WTC11 (cell line): ENCODE measurements around the gene LCN10. TPM values are rescaled to one million over a fixed set of nuclear protein-coding genes. Genes with fewer than 3 reads are reported as not detected.
A peak's percentile ranks its signal among the peaks of the same experiment; 100 is the strongest.
"Not testable (repeated sequence)": the region's sequence is repeated elsewhere in the genome, so short reads cannot be mapped to it uniquely, and the experiment has no call there.

Experiments used
- ATAC-seq: fragments of 200-7000 bp; cut with Tn5 transposase; 2 replicates; pipeline ENCODE4 v1.10.0; 2021; ENCODE audit warnings: mild to moderate bottlenecking, moderate library complexity
- CTCF ChIA-PET: fragments of 300-600 bp; sonication (Branson Sonifier 250); formaldehyde crosslinking; loops from one replicate; lab custom pipeline; 2021; ENCODE audit warnings: antibody characterized with exemption; lab: Charles Lee
- POLR2A ChIA-PET: fragments of 350-600 bp; sonication (Branson Sonifier 250); formaldehyde crosslinking; loops from one replicate; lab custom pipeline; 2021; ENCODE audit warnings: antibody characterized with exemption; lab: Charles Lee
- DNase-seq: peaks from one replicate; pipeline ENCODE4 v3.0.0; 2021; ENCODE audit warnings: low spot score
- H3K27ac Mint-ChIP-seq: 2 replicates; pipeline ENCODE4 v1.8.0; 2021; ENCODE audit warnings: mixed read lengths
- H3K27me3 Mint-ChIP-seq: 2 replicates; pipeline ENCODE4 v1.8.0; 2021; ENCODE audit warnings: low read depth, mild to moderate bottlenecking, moderate library complexity, mixed read lengths
- H3K36me3 Mint-ChIP-seq: 2 replicates; pipeline ENCODE4 v1.8.0; 2021; ENCODE audit warnings: mixed read lengths
- H3K4me1 Mint-ChIP-seq: 2 replicates; pipeline ENCODE4 v1.8.0; 2022; ENCODE audit warnings: mixed read lengths
- H3K4me3 Mint-ChIP-seq: 2 replicates; pipeline ENCODE4 v1.8.0; 2021; ENCODE audit warnings: mild to moderate bottlenecking, moderate library complexity, mixed read lengths
- H3K9me3 Mint-ChIP-seq: 2 replicates; pipeline ENCODE4 v1.8.0; 2021; ENCODE audit warnings: mixed read lengths
- CREB1 ChIP-seq: sonication (generic); formaldehyde crosslinking; IDR thresholded peaks from 2 replicates; pipeline ENCODE4 v1.8.0; 2023; ENCODE audit warnings: mild to moderate bottlenecking, missing genetic modification reagents
- ETV6 ChIP-seq: sonication (generic); formaldehyde crosslinking; IDR thresholded peaks from 2 replicates; pipeline ENCODE4 v1.8.1; 2022; ENCODE audit warnings: mild to moderate bottlenecking, missing genetic modification reagents
- FOXJ3 ChIP-seq: sonication (generic); formaldehyde crosslinking; IDR thresholded peaks from 2 replicates; pipeline ENCODE4 v1.9.0; 2021; ENCODE audit warnings: missing genetic modification reagents, mild to moderate bottlenecking, borderline replicate concordance
- GABPB1 ChIP-seq: sonication (generic); formaldehyde crosslinking; IDR thresholded peaks from 2 replicates; pipeline ENCODE4 v1.8.1; 2023; ENCODE audit warnings: mild to moderate bottlenecking, missing genetic modification reagents
- GTF2I ChIP-seq: fragments of 250-450 bp; sonication (Bioruptor Pico); conservative IDR thresholded peaks from 2 replicates; pipeline ENCODE4 v1.4.0; 2021; ENCODE audit warnings: mild to moderate bottlenecking
- RELA ChIP-seq: sonication (generic); formaldehyde crosslinking; IDR thresholded peaks from 2 replicates; pipeline ENCODE4 v1.8.1; 2022; ENCODE audit warnings: missing genetic modification reagents, mild to moderate bottlenecking, borderline replicate concordance
- RORB ChIP-seq: fragments of 250-450 bp; sonication (Bioruptor Pico); IDR thresholded peaks from 2 replicates; pipeline ENCODE4 v1.9.0; 2021; ENCODE audit warnings: mild to moderate bottlenecking
- TCF7 ChIP-seq: sonication (generic); formaldehyde crosslinking; IDR thresholded peaks from 2 replicates; pipeline ENCODE4 v1.8.0; 2022; ENCODE audit warnings: mild to moderate bottlenecking, low read depth, missing genetic modification reagents, moderate library complexity
- TEAD4 ChIP-seq: sonication (generic); formaldehyde crosslinking; IDR thresholded peaks from 2 replicates; pipeline ENCODE4 v1.8.0; 2022; ENCODE audit warnings: mild to moderate bottlenecking, missing genetic modification reagents
- ZNF263 ChIP-seq: sonication (generic); formaldehyde crosslinking; IDR thresholded peaks from 2 replicates; pipeline ENCODE4 v1.8.1; 2022; ENCODE audit warnings: low read depth, mild to moderate bottlenecking, moderate library complexity, missing genetic modification reagents
- ZNF416 ChIP-seq: fragments of 250-450 bp; sonication (Bioruptor Pico); IDR thresholded peaks from 2 replicates; pipeline ENCODE4 v1.9.0; 2021; ENCODE audit warnings: mild to moderate bottlenecking, inconsistent platforms
- ZNF423 ChIP-seq: fragments of 250-450 bp; sonication (Bioruptor Pico); IDR thresholded peaks from 2 replicates; pipeline ENCODE4 v2.1.2; 2022; ENCODE audit warnings: mild to moderate bottlenecking, moderate library complexity
- total RNA-seq: library from RNA; stranded (reverse); gene quantifications from 3 replicates; pipeline ENCODE4 v1.2.3, GENCODE V29; 2021
- TF ChIP-seq, protein P1 (sequence below): sonication (generic); formaldehyde crosslinking; IDR thresholded peaks from 2 replicates; pipeline ENCODE4 v1.8.1; 2022; ENCODE audit warnings: mild to moderate bottlenecking, missing genetic modification reagents, moderate library complexity, borderline replicate concordance
- TF ChIP-seq, protein P2 (sequence below): sonication (generic); formaldehyde crosslinking; IDR thresholded peaks from 2 replicates; pipeline ENCODE4 v1.8.0; 2023; ENCODE audit warnings: mild to moderate bottlenecking, missing genetic modification reagents
- TF ChIP-seq, protein P3 (sequence below): sonication (generic); formaldehyde crosslinking; IDR thresholded peaks from 2 replicates; pipeline ENCODE4 v1.8.1; 2023; ENCODE audit warnings: mild to moderate bottlenecking, missing genetic modification reagents, moderate library complexity
- TF ChIP-seq, protein P4 (sequence below): sonication (generic); formaldehyde crosslinking; IDR thresholded peaks from 2 replicates; pipeline ENCODE4 v1.8.1; 2023; ENCODE audit warnings: mild to moderate bottlenecking, missing genetic modification reagents, moderate library complexity
- TF ChIP-seq, protein P5 (sequence below): fragments of 250-450 bp; sonication (Bioruptor Pico); conservative IDR thresholded peaks from 2 replicates; pipeline ENCODE4 v1.9.0; 2021; ENCODE audit warnings: mild to moderate bottlenecking
- TF ChIP-seq, protein P6 (sequence below): fragments of 200-600 bp; IDR thresholded peaks from 2 replicates; pipeline ENCODE4 v1.8.0; 2022; ENCODE audit warnings: antibody characterized with exemption
- TF ChIP-seq, protein P7 (sequence below): fragments of 250-450 bp; sonication (Bioruptor Pico); IDR thresholded peaks from 2 replicates; pipeline ENCODE4 v1.9.0; 2021; ENCODE audit warnings: mild to moderate bottlenecking

Gene LCN10
- total RNA-seq, 1 experiment from 2014 or later, result 2.4 TPM

DNA sequence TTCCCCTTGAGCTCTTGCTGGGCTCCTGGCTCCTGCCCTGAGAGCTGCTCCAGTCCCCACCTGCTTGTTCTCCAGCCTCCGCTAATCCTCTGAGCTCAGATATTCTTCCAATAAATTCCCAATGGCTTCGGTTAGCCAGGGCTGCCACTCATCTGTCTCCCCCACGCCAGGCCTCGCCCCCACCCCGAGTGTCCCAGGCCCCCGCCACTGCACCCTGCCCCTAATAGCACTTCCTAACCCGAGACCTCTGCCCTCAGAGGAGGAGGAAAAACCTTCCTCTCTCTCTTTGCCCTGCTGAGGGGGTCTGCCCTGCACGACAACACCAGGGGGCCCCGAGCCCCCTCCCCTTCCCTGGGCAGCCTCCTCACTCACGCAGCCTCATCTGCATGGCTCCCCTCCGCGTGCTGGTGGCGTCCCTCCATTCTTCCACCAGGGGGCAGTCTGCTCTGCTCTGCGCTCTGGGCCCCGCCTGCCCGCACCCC is 27.0 kb upstream of the LCN10 start (continued):
- TF ChIP-seq, protein P1, sequence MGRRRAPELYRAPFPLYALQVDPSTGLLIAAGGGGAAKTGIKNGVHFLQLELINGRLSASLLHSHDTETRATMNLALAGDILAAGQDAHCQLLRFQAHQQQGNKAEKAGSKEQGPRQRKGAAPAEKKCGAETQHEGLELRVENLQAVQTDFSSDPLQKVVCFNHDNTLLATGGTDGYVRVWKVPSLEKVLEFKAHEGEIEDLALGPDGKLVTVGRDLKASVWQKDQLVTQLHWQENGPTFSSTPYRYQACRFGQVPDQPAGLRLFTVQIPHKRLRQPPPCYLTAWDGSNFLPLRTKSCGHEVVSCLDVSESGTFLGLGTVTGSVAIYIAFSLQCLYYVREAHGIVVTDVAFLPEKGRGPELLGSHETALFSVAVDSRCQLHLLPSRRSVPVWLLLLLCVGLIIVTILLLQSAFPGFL (CRISPR knock-in tag), result no peak
- TF ChIP-seq GTF2I (CRISPR knock-in tag) (no peak), RELA (no peak), ZNF423 (CRISPR knock-in tag) (peak; percentile 37; the same call in 1 of the 2 replicates), CREB1 (no peak), GABPB1 (CRISPR knock-in tag) (no peak), FOXJ3 (CRISPR knock-in tag) (no peak)

DNA sequence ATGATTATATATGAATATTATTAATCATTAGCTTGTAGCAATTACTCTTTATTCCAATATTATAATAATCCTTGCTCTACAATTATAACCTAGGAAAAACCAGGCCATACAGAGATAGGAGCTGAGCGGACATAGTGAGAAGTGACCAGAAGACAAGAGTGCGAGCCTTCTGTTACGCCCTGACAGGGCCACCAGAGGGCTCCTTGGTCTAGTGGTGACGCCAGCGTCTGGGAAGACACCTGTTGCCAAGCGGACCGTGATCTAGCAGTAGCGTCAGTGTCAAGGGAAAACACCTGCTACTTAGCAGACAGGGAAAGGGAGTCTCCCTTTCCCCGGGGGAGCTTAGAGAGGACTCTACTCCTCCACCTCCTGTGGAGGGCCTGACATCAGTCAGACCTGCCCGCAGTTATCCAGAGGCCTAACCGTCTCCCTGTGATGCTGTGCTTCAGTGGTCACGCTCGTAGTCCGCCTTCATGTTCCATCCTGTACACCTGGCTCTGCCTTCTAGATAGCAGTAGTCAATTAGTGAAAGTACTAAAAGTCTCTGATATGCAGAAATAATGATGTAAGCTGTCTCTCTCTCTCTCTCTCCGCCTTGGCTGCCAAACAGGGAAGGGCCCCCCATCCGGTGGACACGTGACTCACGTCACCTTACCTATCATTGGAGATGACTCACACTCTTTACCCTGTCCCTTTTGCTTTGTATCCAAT is 23.8 kb upstream of the LCN10 start:
- ATAC-seq, H3K4me3 Mint-ChIP-seq, H3K36me3 Mint-ChIP-seq, H3K9me3 Mint-ChIP-seq, POLR2A ChIA-PET, H3K27ac Mint-ChIP-seq, H3K4me1 Mint-ChIP-seq: not testable (repeated sequence)
- H3K27me3 Mint-ChIP-seq, result peaks cover 14% of the 10 kb centered on the region
- CTCF ChIA-PET, result interaction anchor here (0.7 to 1.3 kb wide), 5 partner anchors 11 to 263 kb away, joined by 3 to 4 read pairs (median 4); no protein-coding TSS in a partner anchor
- peak; percentile 60 for DNase-seq

DNA sequence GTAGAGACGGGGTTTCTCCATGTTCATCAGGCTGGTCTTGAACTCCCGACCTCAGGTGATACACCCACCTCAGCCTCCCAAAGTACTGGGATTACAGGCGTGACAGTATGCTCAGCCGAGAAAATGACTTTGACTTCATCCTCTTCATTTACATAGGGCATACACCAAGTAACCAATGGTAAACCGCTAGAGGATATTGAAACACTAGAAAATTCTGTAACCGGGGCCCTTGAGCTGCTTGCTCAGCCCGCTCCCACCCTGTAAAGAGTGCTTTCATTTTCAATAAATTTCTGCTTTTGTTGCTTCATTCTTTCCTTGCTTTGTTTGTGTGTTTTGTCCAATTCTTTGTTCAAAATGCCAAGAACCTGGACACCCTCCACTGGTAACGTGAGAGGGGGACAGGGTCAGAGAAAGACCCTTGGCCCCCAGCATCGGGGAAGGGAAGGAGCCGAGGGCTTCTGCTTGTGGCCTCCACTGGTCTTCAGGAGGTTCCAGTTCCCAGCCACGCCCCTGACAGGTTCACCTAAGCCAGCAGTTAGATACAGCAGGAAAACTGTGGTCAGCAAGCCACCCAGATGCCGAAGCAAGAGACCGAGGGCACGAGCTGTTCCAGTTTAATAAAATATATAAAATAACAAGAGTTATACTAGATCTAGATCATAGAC is 23.1 kb upstream of the LCN10 start:
- DNase-seq, ATAC-seq, H3K4me3 Mint-ChIP-seq, H3K4me1 Mint-ChIP-seq, POLR2A ChIA-PET, H3K9me3 Mint-ChIP-seq, H3K36me3 Mint-ChIP-seq, H3K27ac Mint-ChIP-seq: not testable (repeated sequence)
- CTCF ChIA-PET, result interaction anchor here (0.7 to 1.3 kb wide), 5 partner anchors 12 to 264 kb away, joined by 3 to 4 read pairs (median 4); no protein-coding TSS in a partner anchor
- peaks cover 14% of the 10 kb centered on the region for H3K27me3 Mint-ChIP-seq

DNA sequence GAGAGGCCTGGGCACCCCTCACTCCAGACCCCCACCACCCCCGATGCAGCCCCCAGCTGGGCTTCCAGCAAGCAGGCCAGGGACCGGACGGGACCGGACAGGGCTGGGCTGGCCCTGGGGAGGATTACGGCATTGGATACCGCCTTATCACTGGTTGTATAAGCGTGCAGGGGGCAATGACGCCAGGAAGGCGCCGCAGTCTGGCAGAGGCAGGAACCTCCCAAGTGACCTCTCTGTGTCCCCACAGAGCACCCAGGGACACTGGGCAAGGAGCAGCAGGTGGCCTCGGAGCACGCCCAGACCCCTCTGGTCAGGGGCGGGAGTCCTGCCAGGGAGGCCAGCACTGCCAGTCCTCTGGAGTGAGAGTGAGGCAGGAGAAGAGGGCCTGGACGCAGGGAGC is 22.3 kb upstream of the LCN10 start:
- CTCF ChIA-PET, result interaction anchor here (0.5 kb wide), 1 partner anchor 458 kb away, joined by 5 read pairs; no protein-coding TSS in a partner anchor
- TF ChIP-seq, protein P2, sequence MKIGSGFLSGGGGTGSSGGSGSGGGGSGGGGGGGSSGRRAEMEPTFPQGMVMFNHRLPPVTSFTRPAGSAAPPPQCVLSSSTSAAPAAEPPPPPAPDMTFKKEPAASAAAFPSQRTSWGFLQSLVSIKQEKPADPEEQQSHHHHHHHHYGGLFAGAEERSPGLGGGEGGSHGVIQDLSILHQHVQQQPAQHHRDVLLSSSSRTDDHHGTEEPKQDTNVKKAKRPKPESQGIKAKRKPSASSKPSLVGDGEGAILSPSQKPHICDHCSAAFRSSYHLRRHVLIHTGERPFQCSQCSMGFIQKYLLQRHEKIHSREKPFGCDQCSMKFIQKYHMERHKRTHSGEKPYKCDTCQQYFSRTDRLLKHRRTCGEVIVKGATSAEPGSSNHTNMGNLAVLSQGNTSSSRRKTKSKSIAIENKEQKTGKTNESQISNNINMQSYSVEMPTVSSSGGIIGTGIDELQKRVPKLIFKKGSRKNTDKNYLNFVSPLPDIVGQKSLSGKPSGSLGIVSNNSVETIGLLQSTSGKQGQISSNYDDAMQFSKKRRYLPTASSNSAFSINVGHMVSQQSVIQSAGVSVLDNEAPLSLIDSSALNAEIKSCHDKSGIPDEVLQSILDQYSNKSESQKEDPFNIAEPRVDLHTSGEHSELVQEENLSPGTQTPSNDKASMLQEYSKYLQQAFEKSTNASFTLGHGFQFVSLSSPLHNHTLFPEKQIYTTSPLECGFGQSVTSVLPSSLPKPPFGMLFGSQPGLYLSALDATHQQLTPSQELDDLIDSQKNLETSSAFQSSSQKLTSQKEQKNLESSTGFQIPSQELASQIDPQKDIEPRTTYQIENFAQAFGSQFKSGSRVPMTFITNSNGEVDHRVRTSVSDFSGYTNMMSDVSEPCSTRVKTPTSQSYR, result no peak
- TF ChIP-seq ETV6 (CRISPR knock-in tag), result no peak
- TF ChIP-seq, protein P3, sequence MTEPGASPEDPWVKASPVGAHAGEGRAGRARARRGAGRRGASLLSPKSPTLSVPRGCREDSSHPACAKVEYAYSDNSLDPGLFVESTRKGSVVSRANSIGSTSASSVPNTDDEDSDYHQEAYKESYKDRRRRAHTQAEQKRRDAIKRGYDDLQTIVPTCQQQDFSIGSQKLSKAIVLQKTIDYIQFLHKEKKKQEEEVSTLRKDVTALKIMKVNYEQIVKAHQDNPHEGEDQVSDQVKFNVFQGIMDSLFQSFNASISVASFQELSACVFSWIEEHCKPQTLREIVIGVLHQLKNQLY, result no peak
- no peak for TF ChIP-seq TEAD4 (CRISPR knock-in tag)
- TF ChIP-seq, protein P4, sequence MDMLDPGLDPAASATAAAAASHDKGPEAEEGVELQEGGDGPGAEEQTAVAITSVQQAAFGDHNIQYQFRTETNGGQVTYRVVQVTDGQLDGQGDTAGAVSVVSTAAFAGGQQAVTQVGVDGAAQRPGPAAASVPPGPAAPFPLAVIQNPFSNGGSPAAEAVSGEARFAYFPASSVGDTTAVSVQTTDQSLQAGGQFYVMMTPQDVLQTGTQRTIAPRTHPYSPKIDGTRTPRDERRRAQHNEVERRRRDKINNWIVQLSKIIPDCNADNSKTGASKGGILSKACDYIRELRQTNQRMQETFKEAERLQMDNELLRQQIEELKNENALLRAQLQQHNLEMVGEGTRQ (CRISPR knock-in tag), result no peak
- TF ChIP-seq, protein P5, sequence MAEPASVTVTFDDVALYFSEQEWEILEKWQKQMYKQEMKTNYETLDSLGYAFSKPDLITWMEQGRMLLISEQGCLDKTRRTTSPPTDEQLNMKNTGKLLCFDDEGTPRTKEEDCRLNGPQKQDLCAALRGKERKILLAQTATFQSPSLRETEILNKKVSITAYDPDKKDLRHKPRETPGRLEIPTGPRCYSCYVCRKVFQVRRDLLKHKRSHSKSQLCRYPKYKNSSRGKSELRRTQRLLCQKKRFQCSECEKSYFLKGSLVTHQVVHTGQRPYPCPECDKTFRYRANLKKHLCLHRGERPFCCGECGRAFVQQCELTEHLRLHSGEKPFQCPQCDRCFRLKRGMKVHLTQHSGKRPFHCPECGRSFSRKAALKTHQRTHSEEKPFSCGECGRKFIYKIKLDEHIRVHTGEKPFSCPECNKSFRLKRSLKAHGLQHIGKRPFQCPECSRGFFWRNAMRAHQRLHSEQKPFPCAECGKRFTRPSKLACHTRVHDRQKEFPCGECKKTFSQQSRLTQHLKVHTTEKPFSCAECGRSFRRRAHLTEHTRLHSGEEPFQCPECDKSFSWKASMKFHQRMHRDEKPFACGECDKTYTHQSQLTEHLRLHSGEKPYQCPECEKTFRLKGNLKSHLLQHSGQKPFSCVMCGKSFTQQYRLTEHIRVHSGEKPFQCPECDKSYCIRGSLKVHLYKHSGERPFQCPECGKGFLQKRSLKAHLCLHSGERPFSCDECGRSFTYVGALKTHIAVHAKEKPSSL (CRISPR knock-in tag), result no peak
- TF ChIP-seq TCF7 (CRISPR knock-in tag), result no peak
- no peak for TF ChIP-seq ZNF263 (CRISPR knock-in tag)
- TF ChIP-seq ZNF416 (CRISPR knock-in tag), result no peak
- TF ChIP-seq, protein P6, sequence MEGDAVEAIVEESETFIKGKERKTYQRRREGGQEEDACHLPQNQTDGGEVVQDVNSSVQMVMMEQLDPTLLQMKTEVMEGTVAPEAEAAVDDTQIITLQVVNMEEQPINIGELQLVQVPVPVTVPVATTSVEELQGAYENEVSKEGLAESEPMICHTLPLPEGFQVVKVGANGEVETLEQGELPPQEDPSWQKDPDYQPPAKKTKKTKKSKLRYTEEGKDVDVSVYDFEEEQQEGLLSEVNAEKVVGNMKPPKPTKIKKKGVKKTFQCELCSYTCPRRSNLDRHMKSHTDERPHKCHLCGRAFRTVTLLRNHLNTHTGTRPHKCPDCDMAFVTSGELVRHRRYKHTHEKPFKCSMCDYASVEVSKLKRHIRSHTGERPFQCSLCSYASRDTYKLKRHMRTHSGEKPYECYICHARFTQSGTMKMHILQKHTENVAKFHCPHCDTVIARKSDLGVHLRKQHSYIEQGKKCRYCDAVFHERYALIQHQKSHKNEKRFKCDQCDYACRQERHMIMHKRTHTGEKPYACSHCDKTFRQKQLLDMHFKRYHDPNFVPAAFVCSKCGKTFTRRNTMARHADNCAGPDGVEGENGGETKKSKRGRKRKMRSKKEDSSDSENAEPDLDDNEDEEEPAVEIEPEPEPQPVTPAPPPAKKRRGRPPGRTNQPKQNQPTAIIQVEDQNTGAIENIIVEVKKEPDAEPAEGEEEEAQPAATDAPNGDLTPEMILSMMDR, result no peak
- TF ChIP-seq, protein P7, sequence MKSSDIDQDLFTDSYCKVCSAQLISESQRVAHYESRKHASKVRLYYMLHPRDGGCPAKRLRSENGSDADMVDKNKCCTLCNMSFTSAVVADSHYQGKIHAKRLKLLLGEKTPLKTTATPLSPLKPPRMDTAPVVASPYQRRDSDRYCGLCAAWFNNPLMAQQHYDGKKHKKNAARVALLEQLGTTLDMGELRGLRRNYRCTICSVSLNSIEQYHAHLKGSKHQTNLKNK, result no peak
- TF ChIP-seq RORB (CRISPR knock-in tag), result no peak

More for the DNA sequence above, 22.3 kb upstream of the LCN10 start:
- ATAC-seq (no peak), DNase-seq (peak; percentile 7)
- Mint-ChIP-seq H3K27me3 (peaks cover 14% of the 10 kb centered on the region), H3K36me3 (no peaks in the 10 kb centered on the region; the same call in 1 of the 2 replicates), H3K4me1 (peaks cover 10% of the 10 kb centered on the region), H3K27ac (no peak overlapping the region), H3K9me3 (peaks cover 7% of the 10 kb centered on the region), H3K4me3 (no peak overlapping the region)
- POLR2A ChIA-PET, result no interaction called here
